Neural cell (in vitro differentiated cells): ENCODE results near the gene PFKFB3. TPM values are rescaled to one million over a fixed set of nuclear protein-coding genes. Genes with fewer than 3 reads are reported as not detected.

Experiments
- H2AFZ ChIP-seq: fragments of 200-600, 300-800 bp; sonication (generic), shearing (Covaris generic); 2 replicates; pipeline ENCODE4 v1.6.0; 2014; ENCODE audit warnings: low read depth, mild to moderate bottlenecking, antibody characterized with exemption, low read length, moderate library complexity
- H3F3A ChIP-seq: fragments of 200-600 bp; shearing (Covaris generic); 2 replicates; pipeline ENCODE4 v1.6.1; 2016; ENCODE audit warnings: mild to moderate bottlenecking, moderate library complexity, mixed read lengths, antibody characterized with exemption, low read length; ENCODE audit not compliant: insufficient read depth, poor library complexity, severe bottlenecking
- H3K27ac ChIP-seq: fragments of 200-600, 300-800 bp; sonication (generic), shearing (Covaris generic); 2 replicates; pipeline ENCODE4 v1.5.1; 2014; ENCODE audit warnings: mild to moderate bottlenecking, low read length, moderate library complexity
- H3K27me3 ChIP-seq: fragments of 300-800, 200-600 bp; sonication (generic), shearing (Covaris generic); 2 replicates; pipeline ENCODE4 v1.6.0; 2014; ENCODE audit warnings: mild to moderate bottlenecking, low read depth, low read length, moderate library complexity; ENCODE audit not compliant: insufficient read depth
- H3K36me3 ChIP-seq: fragments of 300-800, 200-600 bp; sonication (generic), shearing (Covaris generic); 2 replicates; pipeline ENCODE4 v1.5.1; 2014; ENCODE audit warnings: mild to moderate bottlenecking, antibody characterized with exemption, low read length, moderate library complexity; ENCODE audit not compliant: insufficient read depth
- H3K4me2 ChIP-seq: fragments of 300-800, 200-600 bp; sonication (generic), shearing (Covaris generic); 2 replicates; pipeline ENCODE4 v1.6.0; 2014; ENCODE audit warnings: mild to moderate bottlenecking, low read length
- H3K4me3 ChIP-seq: fragments of 300-800, 200-600 bp; sonication (generic), shearing (Covaris generic); 2 replicates; pipeline ENCODE4 v1.5.1; 2014; ENCODE audit warnings: mild to moderate bottlenecking, low read length, moderate library complexity
- H3K79me2 ChIP-seq: fragments of 200-600 bp; shearing (Covaris generic); replicated peaks from 2 replicates; pipeline ENCODE4 v1.6.0; 2014; ENCODE audit warnings: mild to moderate bottlenecking, low read length, moderate library complexity; ENCODE audit not compliant: insufficient read depth
- H3K9ac ChIP-seq: fragments of 300-800, 200-600 bp; sonication (generic), shearing (Covaris generic); 2 replicates; pipeline ENCODE4 v1.6.1; 2016; ENCODE audit warnings: mild to moderate bottlenecking, low read length, mixed read lengths
- H3K9me2 ChIP-seq: fragments of 200-600 bp; shearing (Covaris generic); 2 replicates; pipeline ENCODE4 v1.6.1; 2016; ENCODE audit warnings: mild to moderate bottlenecking, low read length, mixed read lengths; ENCODE audit not compliant: insufficient read depth
- H3K9me3 ChIP-seq: fragments of 200-600, 300-800 bp; sonication (generic), shearing (Covaris generic); 2 replicates; pipeline ENCODE4 v1.6.1; 2016; ENCODE audit warnings: mild to moderate bottlenecking, mixed run types, low read length, moderate library complexity, mixed read lengths
- H4K20me1 ChIP-seq: fragments of 200-600 bp; shearing (Covaris generic); 2 replicates; pipeline ENCODE4 v1.6.1; 2016; ENCODE audit warnings: mild to moderate bottlenecking, mixed run types; ENCODE audit not compliant: insufficient read depth
- CTCF ChIP-seq: fragments of 450-650 bp; IDR thresholded peaks from 2 replicates; pipeline ENCODE4 v1.5.1; 2014; ENCODE audit warnings: antibody characterized with exemption, mild to moderate bottlenecking, moderate library complexity; ENCODE audit not compliant: poor library complexity, severe bottlenecking
- EP300 ChIP-seq: fragments of 450-650 bp; conservative IDR thresholded peaks from 2 replicates; pipeline ENCODE4 v1.6.1; 2014; ENCODE audit warnings: antibody characterized with exemption, mild to moderate bottlenecking, moderate library complexity; ENCODE audit not compliant: poor library complexity, severe bottlenecking
- EZH2 ChIP-seq: fragments of 200-600, 300-800 bp; shearing (Covaris generic), sonication (generic); IDR thresholded peaks from 2 replicates; pipeline ENCODE4 v1.6.1; 2014; ENCODE audit warnings: antibody characterized with exemption, low read length, borderline replicate concordance, mild to moderate bottlenecking; ENCODE audit not compliant: insufficient read depth, poor library complexity, severe bottlenecking
- MXI1 ChIP-seq: fragments of 450-650 bp; conservative IDR thresholded peaks from 2 replicates; pipeline ENCODE4 v1.6.1; 2014; ENCODE audit warnings: antibody characterized with exemption, mild to moderate bottlenecking; ENCODE audit not compliant: poor library complexity, severe bottlenecking
- POLR2AphosphoS5 ChIP-seq: IDR thresholded peaks from 2 replicates; pipeline ENCODE4 v1.6.1; 2012
- RAD21 ChIP-seq: fragments of 450-650 bp; conservative IDR thresholded peaks from 2 replicates; pipeline ENCODE4 v1.6.1; 2014; ENCODE audit warnings: antibody characterized with exemption, mild to moderate bottlenecking, moderate library complexity
- REST ChIP-seq: IDR thresholded peaks from 2 replicates; pipeline ENCODE4 v1.6.1; 2012; ENCODE audit warnings: borderline replicate concordance
- SMC3 ChIP-seq: fragments of 450-650 bp; conservative IDR thresholded peaks from 2 replicates; pipeline ENCODE4 v1.6.1; 2014; ENCODE audit warnings: antibody characterized with exemption, mild to moderate bottlenecking, moderate library complexity; ENCODE audit not compliant: poor library complexity
- TAF1 ChIP-seq: IDR thresholded peaks from 2 replicates; pipeline ENCODE4 v1.6.1; 2012; ENCODE audit warnings: low read depth
- polyA plus RNA-seq: library from polyadenylated mRNA; depleted of rRNA; stranded (reverse); fragments of >200 nt; gene quantifications from 2 replicates; pipeline ENCODE4 v1.2.3, GENCODE V29; 2014
- small RNA-seq, 3 experiments: library from RNA; depleted of rRNA; stranded (forward); fragments of <200 nt; gene quantifications; one replicate each; pipeline ENCODE3, GENCODE V24; 2012

Gene PFKFB3
- polyA plus RNA-seq, 1 donor from 2014 or later: 33.4 TPM

GRCh38 chr10:6301488-6302075 lies 98.8 kb downstream of the PFKFB3 start:
- Histone ChIP-seq H3K9me3 (no peaks in the 10 kb centered on the region), H3K9me2 (no peaks in the 10 kb centered on the region), H2AFZ (no peak overlapping the region), H3F3A (no peaks in the 10 kb centered on the region), H3K9ac (no peak overlapping the region), H3K27ac (no peak overlapping the region), H4K20me1 (no peaks in the 10 kb centered on the region), H3K27me3 (no peaks in the 10 kb centered on the region), H3K79me2 (no peaks in the 10 kb centered on the region), H3K4me3 (no peak overlapping the region), H3K36me3 (no peaks in the 10 kb centered on the region), H3K4me2 (no peak overlapping the region)
- no peak for TF ChIP-seq MXI1
- TF ChIP-seq REST: no peak
- TF ChIP-seq CTCF: no peak
- TF ChIP-seq EZH2: no peak
- TF ChIP-seq RAD21: no peak
- TF ChIP-seq POLR2AphosphoS5: no peak
- no peak for TF ChIP-seq EP300
- no peak for TF ChIP-seq TAF1
- TF ChIP-seq SMC3: no peak

Small RNA genes lying within 50 kb of the gene (small RNA-seq; reads per million reads assigned to genes)
- 0 to 1.2 (median 0) reads per million in 3 experiments for gene RF00019

Other genes with a start within 250 kb of the PFKFB3 start
- not detected in 2 replicates for gene IL15RA, start 225.4 kb upstream of the PFKFB3 start, polyA plus RNA-seq
- gene IL2RA, start 140.6 kb upstream of the PFKFB3 start, polyA plus RNA-seq: not detected in 2 replicates
- 109 and 114 TPM in 2 replicates for gene RBM17, start 113.9 kb upstream of the PFKFB3 start, polyA plus RNA-seq